Liver (tissue), 9 donors: ENCODE data around the gene ARID5A. TPM values are rescaled to one million over a fixed set of nuclear protein-coding genes. Genes with fewer than 3 reads are reported as not detected.

Source experiments
- DNase-seq: peaks from one replicate; pipeline ENCODE4 v3.0.0-alpha.2; 2017; ENCODE audit warnings: low spot score
- H3K27ac ChIP-seq, 2 donors: one replicate each; pipeline ENCODE4 v1.7.0; 2013; ENCODE audit warnings: inconsistent platforms in 2 of 2, low read length in 2 of 2, control low read depth in 1 of 2, low read depth in 1 of 2, mild to moderate bottlenecking in 1 of 2
- H3K27me3 ChIP-seq, 4 donors: one replicate each; pipeline versions ENCODE4 v1.6.1 to v1.7.0; 2013; ENCODE audit warnings: low read length in 3 of 4, inconsistent platforms in 1 of 4, mild to moderate bottlenecking in 1 of 4, moderate library complexity in 1 of 4; ENCODE audit not compliant: control insufficient read depth in 4 of 4, insufficient read depth in 4 of 4
- H3K36me3 ChIP-seq, 4 donors: one replicate each; pipeline versions ENCODE4 v1.6.1 to v1.7.0; 2013; ENCODE audit warnings: low read length in 3 of 4, mild to moderate bottlenecking in 3 of 4, low read depth in 1 of 4, moderate library complexity in 1 of 4; ENCODE audit not compliant: control insufficient read depth in 4 of 4, insufficient read depth in 3 of 4
- H3K4me1 ChIP-seq, 4 donors: one replicate each; pipeline versions ENCODE4 v1.6.1 to v1.7.0; 2013; ENCODE audit warnings: low read length in 3 of 4, mild to moderate bottlenecking in 3 of 4, moderate library complexity in 1 of 4; ENCODE audit not compliant: control insufficient read depth in 4 of 4, insufficient read depth in 4 of 4
- H3K4me3 ChIP-seq, 3 donors: one replicate each; pipeline versions ENCODE4 v1.6.1 to v1.7.0; 2013; ENCODE audit warnings: low read length in 3 of 3, control low read depth in 1 of 3, low read depth in 1 of 3, mild to moderate bottlenecking in 1 of 3
- H3K9ac ChIP-seq, 2 donors: one replicate each; pipeline ENCODE4 v1.7.0; 2013; ENCODE audit warnings: low read length in 2 of 2, mild to moderate bottlenecking in 2 of 2, moderate library complexity in 2 of 2, control low read depth in 1 of 2, low read depth in 1 of 2
- H3K9me3 ChIP-seq, 4 donors: one replicate each; pipeline versions ENCODE4 v1.6.1 to v1.7.0; 2013; ENCODE audit warnings: low read length in 3 of 4; ENCODE audit not compliant: control insufficient read depth in 4 of 4
- ATF3 ChIP-seq: IDR thresholded peaks from 2 replicates; pipeline ENCODE4 v1.6.1; 2016; ENCODE audit warnings: antibody characterized with exemption
- FOXA2 ChIP-seq: IDR thresholded peaks from 2 replicates; pipeline ENCODE4 v1.6.1; 2016; ENCODE audit warnings: antibody characterized with exemption
- HNF4G ChIP-seq: IDR thresholded peaks from 2 replicates; pipeline ENCODE4 v1.6.1; 2016; ENCODE audit warnings: antibody characterized with exemption
- JUND ChIP-seq, 2 donors: IDR thresholded peaks; 2 replicates each; pipeline ENCODE4 v1.6.1; 2016; ENCODE audit warnings: antibody characterized with exemption in 2 of 2
- NR2F2 ChIP-seq: IDR thresholded peaks from 2 replicates; pipeline ENCODE4 v1.6.1; 2016; ENCODE audit warnings: antibody characterized with exemption
- RAD21 ChIP-seq, 2 donors: IDR thresholded peaks; 2 replicates each; pipeline ENCODE4 v1.6.1; 2016; ENCODE audit warnings: antibody characterized with exemption in 2 of 2, mild to moderate bottlenecking in 2 of 2
- RXRA ChIP-seq, 2 donors: IDR thresholded peaks; 2 replicates each; pipeline ENCODE4 v1.6.1; 2017 to 2018; ENCODE audit warnings: antibody characterized with exemption in 2 of 2, mild to moderate bottlenecking in 1 of 2
- SP1 ChIP-seq: IDR thresholded peaks from 2 replicates; pipeline ENCODE4 v1.6.1; 2018; ENCODE audit warnings: antibody characterized with exemption, mild to moderate bottlenecking
- TAF1 ChIP-seq: conservative IDR thresholded peaks from 2 replicates; pipeline ENCODE4 v1.6.1; 2016; ENCODE audit warnings: antibody characterized with exemption, mild to moderate bottlenecking
- YY1 ChIP-seq: IDR thresholded peaks from 2 replicates; pipeline ENCODE4 v1.6.1; 2016; ENCODE audit warnings: antibody characterized with exemption, mild to moderate bottlenecking
- ZBTB33 ChIP-seq: IDR thresholded peaks from 2 replicates; pipeline ENCODE4 v1.6.1; 2016; ENCODE audit warnings: antibody characterized with exemption
- WGBS: extraction: QIAGEN DNeasy Blood & Tissue Kit; methylation state at CpG from one replicate; pipeline ENCODE4 v1.1.7; 2013; 5-methylcytosine and 5-hydroxymethylcytosine counted together
- polyA plus RNA-seq, 2 donors: library from polyadenylated mRNA; stranded (reverse) in 1 of 2; unstranded in 1 of 2; fragments of 200-250 nt in 1 of 2; fragments of >200 nt in 1 of 2; fragmentation: Nextera tagmentation in 1 of 2; extraction: Ambion mirVana in 1 of 2; gene quantifications; one replicate each; pipeline versions ENCODE4 v1.2.1 to v1.2.3, GENCODE V29; 2013 to 2015
- total RNA-seq, 2 donors: library from RNA; depleted of rRNA; stranded (reverse); fragments of >200 nt; gene quantifications; one replicate each; pipeline ENCODE4 v1.2.3, GENCODE V29; 2014
- TF ChIP-seq, protein P1 (sequence below): IDR thresholded peaks from 2 replicates; pipeline ENCODE4 v1.6.1; 2016; ENCODE audit warnings: antibody characterized with exemption, mild to moderate bottlenecking
- donor health status: healthy.
- donor health status: healthy.
- donor health status: healthy.
- donor health status: healthy.
- donor health status: healthy.

ARID5A gene
- total and polyA plus RNA-seq, 4 donors: 7.4 to 17.8 (median 11.0) TPM

- no peak overlapping the region for H3K27ac ChIP-seq
- no peak overlapping the region for H3K9ac ChIP-seq
- no peaks in the 10 kb centered on the region for H3K27me3 ChIP-seq
- TF ChIP-seq ATF3 (no peak), NR2F2 (no peak), HNF4G (no peak), JUND (IDR thresholded peaks at IDR 0.05) (no peak), RAD21 (IDR thresholded peaks at IDR 0.05) (no peak), FOXA2 (no peak), RXRA (IDR thresholded peaks at IDR 0.05) (no peak), YY1 (no peak), SP1 (no peak)
- H3K9me3 ChIP-seq: no peaks in the 10 kb centered on the region
- DNase-seq: no peak
- WGBS: 96% methylated on average over 7 of the region's 7 CpGs
- H3K4me1 ChIP-seq: peaks cover 3 to 25% (median 16%) of the 10 kb centered on the region in 4 donors
- peaks cover 0 to 3% (median 1%) of the 10 kb centered on the region in 4 donors for H3K36me3 ChIP-seq
- no peak overlapping the region for H3K4me3 ChIP-seq
Observed at GRCh38 chr2:96547203-96547641, 10.7 kb downstream of the ARID5A start.

GRCh38 chr2:96547731-96548171, 11.2 kb downstream of the ARID5A start:
- Histone ChIP-seq H3K9me3 (no peaks in the 10 kb centered on the region), H3K4me1 (peaks cover 3 to 31% (median 18%) of the 10 kb centered on the region in 4 donors), H3K36me3 (peaks cover 0 to 3% (median 1%) of the 10 kb centered on the region in 4 donors), H3K27me3 (no peaks in the 10 kb centered on the region), H3K9ac (no peak overlapping the region), H3K27ac (no peak overlapping the region), H3K4me3 (no peak overlapping the region)
- no peak for DNase-seq
- TF ChIP-seq FOXA2: no peak
- no peak for TF ChIP-seq YY1
- TF ChIP-seq ZBTB33: no peak
- TF ChIP-seq RAD21 (IDR thresholded peaks at IDR 0.05): no peak
- no peak for TF ChIP-seq TAF1
- TF ChIP-seq, protein P1, sequence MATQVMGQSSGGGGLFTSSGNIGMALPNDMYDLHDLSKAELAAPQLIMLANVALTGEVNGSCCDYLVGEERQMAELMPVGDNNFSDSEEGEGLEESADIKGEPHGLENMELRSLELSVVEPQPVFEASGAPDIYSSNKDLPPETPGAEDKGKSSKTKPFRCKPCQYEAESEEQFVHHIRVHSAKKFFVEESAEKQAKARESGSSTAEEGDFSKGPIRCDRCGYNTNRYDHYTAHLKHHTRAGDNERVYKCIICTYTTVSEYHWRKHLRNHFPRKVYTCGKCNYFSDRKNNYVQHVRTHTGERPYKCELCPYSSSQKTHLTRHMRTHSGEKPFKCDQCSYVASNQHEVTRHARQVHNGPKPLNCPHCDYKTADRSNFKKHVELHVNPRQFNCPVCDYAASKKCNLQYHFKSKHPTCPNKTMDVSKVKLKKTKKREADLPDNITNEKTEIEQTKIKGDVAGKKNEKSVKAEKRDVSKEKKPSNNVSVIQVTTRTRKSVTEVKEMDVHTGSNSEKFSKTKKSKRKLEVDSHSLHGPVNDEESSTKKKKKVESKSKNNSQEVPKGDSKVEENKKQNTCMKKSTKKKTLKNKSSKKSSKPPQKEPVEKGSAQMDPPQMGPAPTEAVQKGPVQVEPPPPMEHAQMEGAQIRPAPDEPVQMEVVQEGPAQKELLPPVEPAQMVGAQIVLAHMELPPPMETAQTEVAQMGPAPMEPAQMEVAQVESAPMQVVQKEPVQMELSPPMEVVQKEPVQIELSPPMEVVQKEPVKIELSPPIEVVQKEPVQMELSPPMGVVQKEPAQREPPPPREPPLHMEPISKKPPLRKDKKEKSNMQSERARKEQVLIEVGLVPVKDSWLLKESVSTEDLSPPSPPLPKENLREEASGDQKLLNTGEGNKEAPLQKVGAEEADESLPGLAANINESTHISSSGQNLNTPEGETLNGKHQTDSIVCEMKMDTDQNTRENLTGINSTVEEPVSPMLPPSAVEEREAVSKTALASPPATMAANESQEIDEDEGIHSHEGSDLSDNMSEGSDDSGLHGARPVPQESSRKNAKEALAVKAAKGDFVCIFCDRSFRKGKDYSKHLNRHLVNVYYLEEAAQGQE: no peak
- no peak for TF ChIP-seq RXRA (IDR thresholded peaks at IDR 0.05)
- 93% methylated on average over 6 of the region's 6 CpGs for WGBS
